HepG2 (cell line): ENCODE measurements around the gene INTS2. TPM values are rescaled to one million over a fixed set of nuclear protein-coding genes. Genes with fewer than 3 reads are reported as not detected.

ENCODE experiments used
- CAMTA2 ChIP-seq: sonication (generic); formaldehyde crosslinking; IDR thresholded peaks from 2 replicates; pipeline ENCODE4 v1.4.0; 2020; ENCODE audit warnings: mild to moderate bottlenecking, missing genetic modification reagents, borderline replicate concordance
- JUN ChIP-seq: sonication (generic); formaldehyde crosslinking; IDR thresholded peaks from 2 replicates; pipeline ENCODE4 v1.4.0; 2020; ENCODE audit warnings: mild to moderate bottlenecking, missing genetic modification reagents
- KDM3A ChIP-seq: IDR thresholded peaks from 2 replicates; pipeline ENCODE4 v1.6.1; 2018; ENCODE audit warnings: low read depth, missing compliant biosample characterization
- KMT2A ChIP-seq: sonication (generic); formaldehyde crosslinking; IDR thresholded peaks from 2 replicates; pipeline ENCODE4 v1.4.0; 2020; ENCODE audit warnings: missing genetic modification reagents
- NRL ChIP-seq: sonication (generic); formaldehyde crosslinking; IDR thresholded peaks from 2 replicates; pipeline ENCODE4 v1.5.0; 2020; ENCODE audit warnings: missing genetic modification reagents, mild to moderate bottlenecking, moderate library complexity, borderline replicate concordance
- ONECUT2 ChIP-seq: sonication (generic); formaldehyde crosslinking; IDR thresholded peaks from 2 replicates; pipeline ENCODE4 v1.4.0; 2020; ENCODE audit warnings: missing genetic modification reagents
- POLR2A ChIP-seq, 2 experiments: IDR thresholded peaks; 2 replicates each; pipeline ENCODE4 v1.6.1; 2011; ENCODE audit warnings: low read depth in 2 of 2, low read length in 2 of 2, mild to moderate bottlenecking in 1 of 2, moderate library complexity in 1 of 2; ENCODE audit not compliant: insufficient read depth in 1 of 2
- PRPF4 ChIP-seq: fragments of 200-400 bp; formaldehyde crosslinking; IDR thresholded peaks from 2 replicates; pipeline ENCODE4 v1.6.1; 2016; ENCODE audit warnings: low read length, low read depth; ENCODE audit not compliant: poor library complexity, severe bottlenecking
- REPIN1 ChIP-seq: sonication (generic); formaldehyde crosslinking; IDR thresholded peaks from 2 replicates; pipeline ENCODE4 v1.8.0; 2022; ENCODE audit warnings: missing genetic modification reagents, low read depth, mild to moderate bottlenecking, borderline replicate concordance
- RFXAP ChIP-seq: sonication (generic); formaldehyde crosslinking; IDR thresholded peaks from 2 replicates; pipeline ENCODE4 v1.4.0; 2020; ENCODE audit warnings: missing genetic modification reagents, borderline replicate concordance
- ZNF263 ChIP-seq: sonication (generic); formaldehyde crosslinking; IDR thresholded peaks from 2 replicates; pipeline ENCODE4 v1.4.0; 2020; ENCODE audit warnings: missing genetic modification reagents
- ZNF605 ChIP-seq: sonication (generic); formaldehyde crosslinking; IDR thresholded peaks from 2 replicates; pipeline ENCODE4 v1.8.0; 2022; ENCODE audit warnings: mild to moderate bottlenecking, missing genetic modification reagents
- ZNF775 ChIP-seq: sonication (generic); formaldehyde crosslinking; IDR thresholded peaks from 2 replicates; pipeline ENCODE4 v1.4.0; 2020; ENCODE audit warnings: missing genetic modification reagents, mild to moderate bottlenecking, moderate library complexity, borderline replicate concordance
- ZNF780A ChIP-seq: sonication (generic); formaldehyde crosslinking; IDR thresholded peaks from 2 replicates; pipeline ENCODE4 v1.8.0; 2022; ENCODE audit warnings: mild to moderate bottlenecking, missing genetic modification reagents, moderate library complexity
- polyA plus RNA-seq, 8 experiments: library from polyadenylated mRNA; depleted of rRNA in 3 of 8; stranded (reverse) in 7 of 8; unstranded in 1 of 8; fragments of >200 nt; fragmentation: Illumina TruSeq in 4 of 8; extraction: Trizol in 4 of 8; gene quantifications; 2 replicates each; pipeline versions ENCODE4 v1.2.1 to v1.2.3, GENCODE V29; 2011 to 2016; ENCODE audit warnings: low read depth in 4 of 8, missing spikeins in 1 of 8, mixed read lengths in 1 of 8; ENCODE audit not compliant: insufficient read depth in 1 of 8
- total RNA-seq, 5 experiments: library from RNA; depleted of rRNA; stranded (reverse); fragments of >200 nt; fragmentation: Illumina TruSeq; extraction: Trizol; gene quantifications; 2 replicates each; pipeline ENCODE4 v1.2.3, GENCODE V29; 2016; ENCODE audit warnings: low read depth in 1 of 5
- TF ChIP-seq, protein P1 (sequence below): sonication (generic); formaldehyde crosslinking; conservative IDR thresholded peaks from 2 replicates; pipeline ENCODE4 v1.5.0; 2020; ENCODE audit warnings: missing genetic modification reagents
- TF ChIP-seq, protein P2 (sequence below): sonication (generic); formaldehyde crosslinking; IDR thresholded peaks from 2 replicates; pipeline ENCODE4 v1.4.0; 2020; ENCODE audit warnings: missing genetic modification reagents, low read depth, mild to moderate bottlenecking, borderline replicate concordance
- TF ChIP-seq, protein P3 (sequence below): sonication (generic); formaldehyde crosslinking; IDR thresholded peaks from 2 replicates; pipeline ENCODE4 v1.5.0; 2020; ENCODE audit warnings: mild to moderate bottlenecking, missing genetic modification reagents
- TF ChIP-seq, protein P4 (sequence below): sonication (generic); formaldehyde crosslinking; IDR thresholded peaks from 2 replicates; pipeline ENCODE4 v1.4.0; 2020; ENCODE audit warnings: missing genetic modification reagents
- TF ChIP-seq, protein P5 (sequence below): sonication (generic); formaldehyde crosslinking; IDR thresholded peaks from 2 replicates; pipeline ENCODE4 v1.5.0; 2020; ENCODE audit warnings: mild to moderate bottlenecking, missing genetic modification reagents

INTS2 gene
- total and polyA plus RNA-seq, 2 of the 13 experiments (the other 11 are each of a cell fraction or from before 2014, with no cell fraction given), result 20.5 to 30.2 TPM

DNA sequence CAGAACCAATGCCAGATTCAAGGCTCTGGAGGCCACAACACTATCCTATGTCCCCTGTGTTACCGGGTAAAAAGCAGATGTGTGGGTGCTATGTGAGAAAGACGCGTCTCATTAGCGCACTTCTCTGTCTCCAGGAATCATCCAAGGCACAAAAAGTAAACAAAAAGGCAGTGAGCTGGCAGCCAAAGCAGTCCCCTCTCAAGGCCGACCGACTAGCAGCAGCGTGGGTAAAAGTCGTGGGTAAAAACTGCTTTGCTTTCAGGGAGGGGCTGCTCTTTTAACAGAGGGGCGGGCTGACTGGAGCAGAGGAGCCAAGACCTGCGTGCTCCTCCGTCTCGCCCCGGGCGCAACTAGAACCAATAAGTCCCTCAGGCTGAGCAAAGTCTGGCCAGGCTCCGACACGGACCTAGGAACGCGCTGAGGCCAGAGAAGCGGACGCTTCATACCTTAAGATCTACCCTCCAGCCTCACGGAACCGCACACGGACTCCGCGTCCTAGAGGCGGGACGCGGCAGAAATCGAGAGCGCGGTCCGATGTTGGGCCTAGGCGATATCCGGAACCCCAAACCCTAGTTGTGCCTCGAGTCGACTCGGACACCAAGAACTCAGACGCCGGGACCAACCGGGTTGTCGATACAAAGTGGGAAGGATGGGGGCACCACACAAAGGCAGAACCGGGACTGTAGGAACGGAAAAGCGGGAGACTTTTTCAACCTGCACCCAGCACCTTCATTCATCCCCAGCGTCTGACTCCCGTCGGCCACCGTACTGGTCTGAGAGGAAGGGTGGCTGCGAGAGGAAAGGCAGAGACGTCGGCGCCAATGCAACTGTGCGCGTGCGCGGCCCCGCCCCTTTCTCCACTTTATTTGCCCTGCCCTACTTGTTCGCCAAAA lies at the start of gene INTS2 (continued):
- TF ChIP-seq CAMTA2 (CRISPR knock-in tag), result 0 out of 2 replicates have a peak, but pooled peaks have one; percentile 63
- TF ChIP-seq REPIN1 (CRISPR knock-in tag), result peak; percentile 88
- no peak for TF ChIP-seq PRPF4
- no peak; the same call in 1 of the 2 replicates for TF ChIP-seq JUN (CRISPR knock-in tag)
- 0 out of 2 replicates have a peak, but pooled peaks have one; percentile 55 for TF ChIP-seq ZNF775 (CRISPR knock-in tag)
- TF ChIP-seq NRL, result peak; percentile 99
- TF ChIP-seq KMT2A, result peak; percentile 97
- peak; percentile 68 for TF ChIP-seq ZNF263 (CRISPR knock-in tag)
- TF ChIP-seq ONECUT2 (CRISPR knock-in tag), result no peak
- TF ChIP-seq, protein P1, sequence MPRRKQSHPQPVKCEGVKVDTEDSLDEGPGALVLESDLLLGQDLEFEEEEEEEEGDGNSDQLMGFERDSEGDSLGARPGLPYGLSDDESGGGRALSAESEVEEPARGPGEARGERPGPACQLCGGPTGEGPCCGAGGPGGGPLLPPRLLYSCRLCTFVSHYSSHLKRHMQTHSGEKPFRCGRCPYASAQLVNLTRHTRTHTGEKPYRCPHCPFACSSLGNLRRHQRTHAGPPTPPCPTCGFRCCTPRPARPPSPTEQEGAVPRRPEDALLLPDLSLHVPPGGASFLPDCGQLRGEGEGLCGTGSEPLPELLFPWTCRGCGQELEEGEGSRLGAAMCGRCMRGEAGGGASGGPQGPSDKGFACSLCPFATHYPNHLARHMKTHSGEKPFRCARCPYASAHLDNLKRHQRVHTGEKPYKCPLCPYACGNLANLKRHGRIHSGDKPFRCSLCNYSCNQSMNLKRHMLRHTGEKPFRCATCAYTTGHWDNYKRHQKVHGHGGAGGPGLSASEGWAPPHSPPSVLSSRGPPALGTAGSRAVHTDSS (CRISPR knock-in tag), result no peak
- TF ChIP-seq, protein P2, sequence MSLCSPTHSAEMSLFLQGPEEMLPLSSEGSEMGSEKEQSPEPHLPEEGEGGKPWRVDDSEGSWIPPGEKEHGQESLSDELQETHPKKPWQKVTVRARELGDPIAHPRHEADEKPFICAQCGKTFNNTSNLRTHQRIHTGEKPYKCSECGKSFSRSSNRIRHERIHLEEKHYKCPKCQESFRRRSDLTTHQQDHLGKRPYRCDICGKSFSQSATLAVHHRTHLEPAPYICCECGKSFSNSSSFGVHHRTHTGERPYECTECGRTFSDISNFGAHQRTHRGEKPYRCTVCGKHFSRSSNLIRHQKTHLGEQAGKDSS (CRISPR knock-in tag), result peak; percentile 70; the same call in 1 of the 2 replicates
- TF ChIP-seq, protein P3, sequence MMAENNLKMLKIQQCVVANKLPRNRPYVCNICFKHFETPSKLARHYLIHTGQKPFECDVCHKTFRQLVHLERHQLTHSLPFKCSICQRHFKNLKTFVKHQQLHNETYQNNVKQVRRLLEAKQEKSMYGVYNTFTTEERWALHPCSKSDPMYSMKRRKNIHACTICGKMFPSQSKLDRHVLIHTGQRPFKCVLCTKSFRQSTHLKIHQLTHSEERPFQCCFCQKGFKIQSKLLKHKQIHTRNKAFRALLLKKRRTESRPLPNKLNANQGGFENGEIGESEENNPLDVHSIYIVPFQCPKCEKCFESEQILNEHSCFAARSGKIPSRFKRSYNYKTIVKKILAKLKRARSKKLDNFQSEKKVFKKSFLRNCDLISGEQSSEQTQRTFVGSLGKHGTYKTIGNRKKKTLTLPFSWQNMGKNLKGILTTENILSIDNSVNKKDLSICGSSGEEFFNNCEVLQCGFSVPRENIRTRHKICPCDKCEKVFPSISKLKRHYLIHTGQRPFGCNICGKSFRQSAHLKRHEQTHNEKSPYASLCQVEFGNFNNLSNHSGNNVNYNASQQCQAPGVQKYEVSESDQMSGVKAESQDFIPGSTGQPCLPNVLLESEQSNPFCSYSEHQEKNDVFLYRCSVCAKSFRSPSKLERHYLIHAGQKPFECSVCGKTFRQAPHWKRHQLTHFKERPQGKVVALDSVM (CRISPR knock-in tag), result peak; percentile 82
- TF ChIP-seq, protein P4, sequence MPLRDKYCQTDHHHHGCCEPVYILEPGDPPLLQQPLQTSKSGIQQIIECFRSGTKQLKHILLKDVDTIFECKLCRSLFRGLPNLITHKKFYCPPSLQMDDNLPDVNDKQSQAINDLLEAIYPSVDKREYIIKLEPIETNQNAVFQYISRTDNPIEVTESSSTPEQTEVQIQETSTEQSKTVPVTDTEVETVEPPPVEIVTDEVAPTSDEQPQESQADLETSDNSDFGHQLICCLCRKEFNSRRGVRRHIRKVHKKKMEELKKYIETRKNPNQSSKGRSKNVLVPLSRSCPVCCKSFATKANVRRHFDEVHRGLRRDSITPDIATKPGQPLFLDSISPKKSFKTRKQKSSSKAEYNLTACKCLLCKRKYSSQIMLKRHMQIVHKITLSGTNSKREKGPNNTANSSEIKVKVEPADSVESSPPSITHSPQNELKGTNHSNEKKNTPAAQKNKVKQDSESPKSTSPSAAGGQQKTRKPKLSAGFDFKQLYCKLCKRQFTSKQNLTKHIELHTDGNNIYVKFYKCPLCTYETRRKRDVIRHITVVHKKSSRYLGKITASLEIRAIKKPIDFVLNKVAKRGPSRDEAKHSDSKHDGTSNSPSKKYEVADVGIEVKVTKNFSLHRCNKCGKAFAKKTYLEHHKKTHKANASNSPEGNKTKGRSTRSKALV (CRISPR knock-in tag), result no peak; the same call in 1 of the 2 replicates
- no peak for TF ChIP-seq RFXAP (CRISPR knock-in tag)
- TF ChIP-seq POLR2A (IDR thresholded peaks at IDR 0.05; ENCODE audit: insufficient read depth in 1 of 2, low read depth in 2 of 2, low read length in 2 of 2), result peak; percentile 97 to 98
- TF ChIP-seq ZNF780A, result no peak
- TF ChIP-seq, protein P5, sequence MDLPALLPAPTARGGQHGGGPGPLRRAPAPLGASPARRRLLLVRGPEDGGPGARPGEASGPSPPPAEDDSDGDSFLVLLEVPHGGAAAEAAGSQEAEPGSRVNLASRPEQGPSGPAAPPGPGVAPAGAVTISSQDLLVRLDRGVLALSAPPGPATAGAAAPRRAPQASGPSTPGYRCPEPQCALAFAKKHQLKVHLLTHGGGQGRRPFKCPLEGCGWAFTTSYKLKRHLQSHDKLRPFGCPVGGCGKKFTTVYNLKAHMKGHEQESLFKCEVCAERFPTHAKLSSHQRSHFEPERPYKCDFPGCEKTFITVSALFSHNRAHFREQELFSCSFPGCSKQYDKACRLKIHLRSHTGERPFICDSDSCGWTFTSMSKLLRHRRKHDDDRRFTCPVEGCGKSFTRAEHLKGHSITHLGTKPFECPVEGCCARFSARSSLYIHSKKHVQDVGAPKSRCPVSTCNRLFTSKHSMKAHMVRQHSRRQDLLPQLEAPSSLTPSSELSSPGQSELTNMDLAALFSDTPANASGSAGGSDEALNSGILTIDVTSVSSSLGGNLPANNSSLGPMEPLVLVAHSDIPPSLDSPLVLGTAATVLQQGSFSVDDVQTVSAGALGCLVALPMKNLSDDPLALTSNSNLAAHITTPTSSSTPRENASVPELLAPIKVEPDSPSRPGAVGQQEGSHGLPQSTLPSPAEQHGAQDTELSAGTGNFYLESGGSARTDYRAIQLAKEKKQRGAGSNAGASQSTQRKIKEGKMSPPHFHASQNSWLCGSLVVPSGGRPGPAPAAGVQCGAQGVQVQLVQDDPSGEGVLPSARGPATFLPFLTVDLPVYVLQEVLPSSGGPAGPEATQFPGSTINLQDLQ (CRISPR knock-in tag), result peak; percentile 95
- peak; percentile 98 for TF ChIP-seq ZNF605 (CRISPR knock-in tag)
- TF ChIP-seq KDM3A (CRISPR knock-in tag), result peak; percentile 94
